Sigmoid colon (tissue), 7 donors: ENCODE results near the gene TRAF3IP1. TPM values are rescaled to one million over a fixed set of nuclear protein-coding genes. Genes with fewer than 3 reads are reported as not detected.
"Not testable (repeated sequence)": the region's sequence is repeated elsewhere in the genome, so short reads cannot be mapped to it uniquely, and the experiment has no call there.

Experiments
- DNase-seq: peaks from one replicate; pipeline ENCODE4 v3.0.0-alpha.2; 2019
- H3K27ac ChIP-seq, 4 donors: fragments of 200-600 bp; sonication (generic); one replicate each; pipeline ENCODE4 v1.5.1; 2016 to 2019; ENCODE audit warnings: mild to moderate bottlenecking in 1 of 4
- H3K27me3 ChIP-seq, 3 donors: fragments of 200-600 bp; sonication (generic); one replicate each; pipeline ENCODE4 v1.5.1; 2019; ENCODE audit warnings: mild to moderate bottlenecking in 1 of 3
- H3K36me3 ChIP-seq, 4 donors: fragments of 200-600 bp; sonication (generic); one replicate each; pipeline ENCODE4 v1.5.1; 2016 to 2019
- H3K4me1 ChIP-seq, 4 donors: fragments of 200-600 bp; sonication (generic); one replicate each; pipeline ENCODE4 v1.5.1; 2017 to 2019
- H3K4me3 ChIP-seq, 4 donors: fragments of 200-600 bp; sonication (generic); one replicate each; pipeline ENCODE4 v1.5.1; 2017 to 2019; ENCODE audit warnings: mild to moderate bottlenecking in 2 of 4, moderate library complexity in 1 of 4
- H3K9me3 ChIP-seq, 4 donors: fragments of 200-600 bp in 3 of 4; sonication (generic) in 3 of 4; one replicate each; pipeline versions ENCODE4 v1.5.1 to v1.6.1; 2013 to 2019
- EP300 ChIP-seq, 4 donors: sonication (generic); formaldehyde crosslinking; IDR thresholded peaks; one replicate each; pipeline ENCODE4 v1.6.1; 2017; ENCODE audit warnings: antibody characterized with exemption in 4 of 4
- POLR2A ChIP-seq, 2 donors: fragments of 450-650 bp; IDR thresholded peaks; one replicate each; pipeline ENCODE4 v1.6.1; 2016; ENCODE audit warnings: antibody characterized with exemption in 2 of 2, mild to moderate bottlenecking in 2 of 2, moderate library complexity in 2 of 2
- POLR2AphosphoS5 ChIP-seq, 4 donors: sonication (generic); formaldehyde crosslinking; IDR thresholded peaks; one replicate each; pipeline ENCODE4 v1.6.1; 2017; ENCODE audit warnings: antibody characterized with exemption in 4 of 4
- WGBS, 2 donors: extraction: QIAGEN DNeasy Blood & Tissue Kit; methylation state at CpG; one replicate each; pipeline ENCODE4 v1.1.7; 2013; 5-methylcytosine and 5-hydroxymethylcytosine counted together
- intact Hi-C: fragments of 100-400 bp; cut with DNase I; formaldehyde crosslinking; loops from one replicate; pipeline ENCODE4 v1.15.1; 2023
- polyA plus RNA-seq, 3 donors: library from polyadenylated mRNA; stranded (reverse); fragments of 200-250 nt; gene quantifications; one replicate each; pipeline ENCODE4 v1.2.3, GENCODE V29; 2013
- total RNA-seq, 4 donors: library from RNA; depleted of rRNA; stranded (reverse); fragments of >200 nt; gene quantifications; one replicate each; pipeline ENCODE4 v1.1.0, GENCODE V29; 2016
- TF ChIP-seq, protein P1 (sequence below), 4 experiments: fragments of 450-650 bp in 3 of 4; fragments of 200-600 bp in 1 of 4; IDR thresholded peaks; one replicate each; pipeline ENCODE4 v1.5.1; 2016 to 2019; ENCODE audit warnings: antibody characterized with exemption in 4 of 4, mild to moderate bottlenecking in 3 of 4, moderate library complexity in 2 of 4
- donor health status: healthy with polysubstance abuse.
- donor health status: Bipolar disorder and iron deficiency.
- donor health status: healthy.

The TRAF3IP1 gene
- total and polyA plus RNA-seq, 7 donors, result 6.9 to 20.8 (median 17.5) TPM

DNA sequence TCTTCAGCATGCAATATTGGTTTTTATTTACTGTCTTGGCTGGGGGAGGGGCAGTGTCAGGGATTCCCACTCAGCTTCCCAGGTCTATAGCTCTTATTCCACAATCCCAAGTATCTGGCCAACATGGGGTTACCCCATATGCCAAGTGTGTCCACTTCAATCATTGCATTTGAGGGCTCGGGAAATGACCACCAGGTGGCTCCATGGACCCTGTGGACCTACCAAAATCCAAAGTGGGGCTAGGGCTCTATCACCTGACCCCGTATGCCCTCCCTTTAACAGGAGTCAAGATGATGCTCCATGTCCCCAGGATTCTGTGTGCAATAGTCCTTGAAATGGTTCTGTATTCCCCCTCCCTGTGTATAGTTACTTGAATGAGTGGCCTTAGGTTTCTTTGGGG, 12.1 kb upstream of the TRAF3IP1 start:
- Histone ChIP-seq H3K27me3 (no peaks in the 10 kb centered on the region), H3K36me3 (no peaks in the 10 kb centered on the region), H3K27ac (no peak overlapping the region), H3K4me3 (no peak overlapping the region), H3K9me3 (no peaks in the 10 kb centered on the region), H3K4me1 (no peaks in the 10 kb centered on the region)
- DNase-seq, result peak; percentile 32
- intact Hi-C loops, result no loop called here
- TF ChIP-seq EP300 (IDR thresholded peaks at IDR 0.05) (no peak), POLR2AphosphoS5 (IDR thresholded peaks at IDR 0.05) (no peak), POLR2A (IDR thresholded peaks at IDR 0.05) (no peak)
- TF ChIP-seq, protein P1, sequence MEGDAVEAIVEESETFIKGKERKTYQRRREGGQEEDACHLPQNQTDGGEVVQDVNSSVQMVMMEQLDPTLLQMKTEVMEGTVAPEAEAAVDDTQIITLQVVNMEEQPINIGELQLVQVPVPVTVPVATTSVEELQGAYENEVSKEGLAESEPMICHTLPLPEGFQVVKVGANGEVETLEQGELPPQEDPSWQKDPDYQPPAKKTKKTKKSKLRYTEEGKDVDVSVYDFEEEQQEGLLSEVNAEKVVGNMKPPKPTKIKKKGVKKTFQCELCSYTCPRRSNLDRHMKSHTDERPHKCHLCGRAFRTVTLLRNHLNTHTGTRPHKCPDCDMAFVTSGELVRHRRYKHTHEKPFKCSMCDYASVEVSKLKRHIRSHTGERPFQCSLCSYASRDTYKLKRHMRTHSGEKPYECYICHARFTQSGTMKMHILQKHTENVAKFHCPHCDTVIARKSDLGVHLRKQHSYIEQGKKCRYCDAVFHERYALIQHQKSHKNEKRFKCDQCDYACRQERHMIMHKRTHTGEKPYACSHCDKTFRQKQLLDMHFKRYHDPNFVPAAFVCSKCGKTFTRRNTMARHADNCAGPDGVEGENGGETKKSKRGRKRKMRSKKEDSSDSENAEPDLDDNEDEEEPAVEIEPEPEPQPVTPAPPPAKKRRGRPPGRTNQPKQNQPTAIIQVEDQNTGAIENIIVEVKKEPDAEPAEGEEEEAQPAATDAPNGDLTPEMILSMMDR (IDR thresholded peaks at IDR 0.05), result no peak
- WGBS, 2 donors, result 86 to 89% methylated on average over 2 of the region's 2 CpGs

DNA sequence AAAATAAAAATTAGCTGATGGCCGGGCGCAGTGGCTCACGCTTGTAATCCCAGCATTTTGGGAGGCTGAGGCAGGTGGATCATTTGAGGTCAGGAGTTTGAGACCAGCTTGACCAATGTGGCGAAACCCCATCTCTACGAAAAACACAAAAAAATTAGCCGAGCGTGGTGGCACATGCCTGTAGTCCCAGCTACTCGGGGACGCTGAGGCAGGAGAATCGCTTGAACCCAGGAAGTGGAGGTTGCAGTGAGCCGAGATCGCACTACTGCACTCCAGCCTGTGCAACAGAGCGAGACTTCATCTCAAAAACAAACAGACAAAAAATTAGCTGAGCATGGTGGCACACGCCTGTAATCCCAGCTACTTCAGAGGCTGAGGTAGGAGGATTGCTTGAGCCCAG, 9.6 kb upstream of the TRAF3IP1 start:
- H3K4me1 ChIP-seq, H3K9me3 ChIP-seq, H3K4me3 ChIP-seq, H3K36me3 ChIP-seq, intact Hi-C loops, H3K27ac ChIP-seq, H3K27me3 ChIP-seq, DNase-seq: not testable (repeated sequence)
- WGBS, 2 donors, result 83 to 90% methylated on average over 14 of the region's 14 CpGs

DNA sequence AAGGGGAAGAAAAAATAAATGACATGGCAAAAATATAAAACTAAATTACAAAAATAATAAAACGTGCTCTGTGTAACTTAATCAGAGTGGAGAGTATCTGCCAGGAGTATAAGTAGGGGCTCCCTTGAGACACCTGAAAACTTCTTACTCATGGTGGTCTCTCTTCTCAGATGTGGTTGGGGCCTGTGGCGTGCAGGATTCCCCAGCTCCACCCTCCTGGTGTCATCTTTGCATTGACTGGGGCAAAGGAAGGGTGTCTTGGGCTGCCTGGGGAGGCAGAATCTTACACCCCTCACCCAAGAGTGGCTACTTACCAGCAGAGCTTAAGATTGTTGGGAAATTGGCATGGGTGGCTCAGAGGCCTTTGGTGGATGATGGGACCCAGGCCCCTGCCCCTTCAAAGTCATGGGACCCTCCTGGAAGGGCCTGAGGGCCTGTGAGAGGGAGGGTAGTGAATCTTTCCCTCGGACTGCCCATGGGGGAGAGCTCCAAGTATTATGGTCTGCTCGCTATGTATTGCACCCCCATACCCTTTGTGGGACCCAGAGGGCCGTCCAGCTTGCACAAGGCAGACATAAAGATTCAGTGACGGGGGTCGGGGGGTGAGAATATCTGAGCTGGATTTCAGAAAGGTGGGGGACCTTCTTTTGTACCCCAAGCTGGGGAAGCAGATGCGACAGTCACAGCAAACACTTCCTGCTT, 6.9 kb upstream of the TRAF3IP1 start:
- no peak overlapping the region for H3K4me3 ChIP-seq
- H3K4me1 ChIP-seq, result no peaks in the 10 kb centered on the region
- intact Hi-C loops, result no loop called here
- H3K27me3 ChIP-seq, result no peaks in the 10 kb centered on the region
- WGBS, 2 donors, result 88 to 90% methylated on average over 8 of the region's 8 CpGs
- H3K36me3 ChIP-seq, result no peaks in the 10 kb centered on the region
- H3K27ac ChIP-seq, result no peak overlapping the region
- TF ChIP-seq POLR2A (IDR thresholded peaks at IDR 0.05) (no peak), EP300 (IDR thresholded peaks at IDR 0.05) (no peak), POLR2AphosphoS5 (IDR thresholded peaks at IDR 0.05) (no peak)
- TF ChIP-seq, protein P1 (IDR thresholded peaks at IDR 0.05), result no peak
- peak; percentile 37 for DNase-seq
- no peaks in the 10 kb centered on the region for H3K9me3 ChIP-seq

DNA sequence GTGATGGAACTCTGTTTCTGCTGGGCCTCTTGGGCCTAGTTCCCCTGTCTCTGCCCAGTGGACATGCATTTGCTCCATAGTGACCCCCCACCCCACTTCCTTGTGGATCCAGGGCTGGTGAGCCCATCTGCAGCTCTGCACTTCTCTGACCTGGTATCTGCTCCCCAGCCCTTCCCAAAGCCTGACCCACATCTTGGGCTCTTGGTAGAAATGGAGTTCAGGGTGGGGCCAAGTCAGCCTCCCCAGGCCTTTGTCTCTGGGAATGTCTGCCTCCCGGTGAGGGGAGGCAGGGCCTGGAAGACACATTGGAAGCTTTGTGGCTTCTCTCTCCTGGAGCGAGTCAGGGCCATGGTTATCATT, 6.3 kb upstream of the TRAF3IP1 start:
- peak; percentile 19 for DNase-seq

DNA sequence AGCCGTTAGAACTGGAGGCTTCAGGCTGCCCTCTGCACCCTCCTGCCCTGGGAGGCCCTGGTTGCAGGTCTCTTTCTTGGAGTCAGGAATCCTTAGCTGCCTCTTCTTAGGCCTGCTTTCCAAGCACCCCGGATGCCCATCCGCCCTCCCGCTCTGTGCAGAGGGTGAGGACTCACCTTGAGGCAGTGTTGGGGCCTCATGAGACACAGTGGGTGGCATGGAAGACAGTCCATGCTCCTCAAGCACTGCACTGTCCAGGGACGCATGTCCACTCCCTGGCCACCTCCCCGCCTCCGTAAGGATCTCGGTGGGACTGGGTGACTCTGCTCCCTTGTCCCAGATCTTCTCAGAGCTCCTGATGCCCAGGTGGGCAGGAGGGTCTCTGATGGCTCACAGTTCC, 5.7 kb upstream of the TRAF3IP1 start:
- Histone ChIP-seq H3K4me3 (no peak overlapping the region), H3K4me1 (peaks cover 0 to 5% (median 4%) of the 10 kb centered on the region in 4 donors), H3K36me3 (no peaks in the 10 kb centered on the region), H3K27me3 (no peaks in the 10 kb centered on the region), H3K27ac (no peak overlapping the region), H3K9me3 (no peaks in the 10 kb centered on the region)
- peak; percentile 40 for DNase-seq
- WGBS, 2 donors, result 92 to 96% methylated on average over 8 of the region's 8 CpGs
- TF ChIP-seq POLR2AphosphoS5 (IDR thresholded peaks at IDR 0.05) (no peak), EP300 (IDR thresholded peaks at IDR 0.05) (no peak), POLR2A (IDR thresholded peaks at IDR 0.05) (no peak)
- TF ChIP-seq, protein P1 (IDR thresholded peaks at IDR 0.05), result no peak
- intact Hi-C loops, result no loop called here

More for the DNA sequence above, 6.3 kb upstream of the TRAF3IP1 start:
- Histone ChIP-seq H3K4me1 (no peaks in the 10 kb centered on the region), H3K9me3 (no peaks in the 10 kb centered on the region), H3K36me3 (no peaks in the 10 kb centered on the region), H3K27ac (no peak overlapping the region), H3K4me3 (no peak overlapping the region), H3K27me3 (no peaks in the 10 kb centered on the region)
- WGBS, 2 donors, result 75 to 81% methylated on average over 2 of the region's 2 CpGs
- intact Hi-C loops, result no loop called here
- TF ChIP-seq EP300 (IDR thresholded peaks at IDR 0.05) (no peak), POLR2AphosphoS5 (IDR thresholded peaks at IDR 0.05) (no peak), POLR2A (IDR thresholded peaks at IDR 0.05) (no peak)
- TF ChIP-seq, protein P1 (IDR thresholded peaks at IDR 0.05), result no peak
